Measurements from ENCODE around the gene THOC3. TPM values are rescaled to one million over a fixed set of nuclear protein-coding genes. Genes with fewer than 3 reads are reported as not detected.
"Not testable (repeated sequence)": the region's sequence is repeated elsewhere in the genome, so short reads cannot be mapped to it uniquely, and the experiment has no call there.

The THOC3 gene
- polyA plus RNA-seq, 1 experiment = 38.2 TPM

GRCh38 chr5:175962329-175962728 is 5.8 kb downstream of the THOC3 start:
- POLR2A ChIA-PET; H3K27me3 ChIP-seq (ENCODE audit: control insufficient read depth, insufficient read depth, low read length); CTCF ChIA-PET; H3K4me3 ChIP-seq (ENCODE audit: low read depth, low read length); H3K36me3 ChIP-seq (ENCODE audit: control insufficient read depth, insufficient read depth, low read length); DNase-seq (ENCODE audit: low read depth): not testable (repeated sequence)

DNA sequence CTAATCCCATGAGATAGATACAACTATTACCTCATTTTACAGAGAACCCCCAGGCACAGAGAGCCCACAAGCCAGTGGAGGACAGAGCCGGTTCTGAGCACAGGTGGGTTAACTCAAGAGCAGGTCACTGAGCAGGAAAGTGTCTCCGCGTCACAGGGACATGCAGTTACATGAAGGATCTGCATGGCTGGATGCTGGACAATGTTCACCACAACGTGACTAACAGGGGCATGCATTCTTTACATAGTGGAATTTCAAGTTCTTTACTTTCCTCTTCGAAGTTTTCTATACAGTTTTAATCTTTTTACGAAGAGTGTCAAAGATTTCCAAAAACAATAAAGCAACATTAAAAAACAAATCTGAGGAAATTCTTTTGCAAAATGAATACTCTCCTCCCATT is 7.9 kb downstream of the THOC3 start:
- POLR2A ChIA-PET; H3K36me3 ChIP-seq (ENCODE audit: control insufficient read depth, insufficient read depth, low read length); H3K4me3 ChIP-seq (ENCODE audit: low read depth, low read length); CTCF ChIA-PET; H3K27me3 ChIP-seq (ENCODE audit: control insufficient read depth, insufficient read depth, low read length); DNase-seq (ENCODE audit: low read depth): not testable (repeated sequence)

GRCh38 chr5:175958515-175958914 is 9.6 kb downstream of the THOC3 start:
- CTCF ChIA-PET; H3K27me3 ChIP-seq (ENCODE audit: control insufficient read depth, insufficient read depth, low read length); H3K36me3 ChIP-seq (ENCODE audit: control insufficient read depth, insufficient read depth, low read length); DNase-seq (ENCODE audit: low read depth); H3K4me3 ChIP-seq (ENCODE audit: low read depth, low read length); POLR2A ChIA-PET: not testable (repeated sequence)

- DNase-seq (ENCODE audit: low read depth); POLR2A ChIA-PET; H3K36me3 ChIP-seq (ENCODE audit: control insufficient read depth, insufficient read depth, low read length); H3K4me3 ChIP-seq (ENCODE audit: low read depth, low read length); H3K27me3 ChIP-seq (ENCODE audit: control insufficient read depth, insufficient read depth, low read length): not testable (repeated sequence)
- CTCF ChIA-PET = interaction anchor here (0.7 kb wide), 1 partner anchor 225 kb away, joined by 3 read pairs; no protein-coding TSS in a partner anchor
Observed at GRCh38 chr5:175954107-175954506, 14.0 kb downstream of the THOC3 start.

- H3K36me3 ChIP-seq (ENCODE audit: control insufficient read depth, insufficient read depth, low read length); DNase-seq (ENCODE audit: low read depth); CTCF ChIA-PET; H3K4me3 ChIP-seq (ENCODE audit: low read depth, low read length); H3K27me3 ChIP-seq (ENCODE audit: control insufficient read depth, insufficient read depth, low read length); POLR2A ChIA-PET: not testable (repeated sequence)
Observed at GRCh38 chr5:175952810-175953209, 15.3 kb downstream of the THOC3 start.

GRCh38 chr5:175951339-175951969 is 16.7 kb downstream of the THOC3 start:
- H3K4me3 ChIP-seq (ENCODE audit: low read depth, low read length); H3K36me3 ChIP-seq (ENCODE audit: control insufficient read depth, insufficient read depth, low read length); H3K27me3 ChIP-seq (ENCODE audit: control insufficient read depth, insufficient read depth, low read length); CTCF ChIA-PET; POLR2A ChIA-PET; DNase-seq (ENCODE audit: low read depth): not testable (repeated sequence)

GRCh38 chr5:175948329-175949108 is 19.6 kb downstream of the THOC3 start:
- POLR2A ChIA-PET, CTCF ChIA-PET: not testable (repeated sequence)

GRCh38 chr5:175943253-175943652 is 24.9 kb downstream of the THOC3 start:
- POLR2A ChIA-PET; DNase-seq (ENCODE audit: low read depth); CTCF ChIA-PET; H3K36me3 ChIP-seq (ENCODE audit: control insufficient read depth, insufficient read depth, low read length); H3K4me3 ChIP-seq (ENCODE audit: low read depth, low read length); H3K27me3 ChIP-seq (ENCODE audit: control insufficient read depth, insufficient read depth, low read length): not testable (repeated sequence)

More at GRCh38 chr5:175948329-175949108, 19.6 kb downstream of the THOC3 start:
- H3K4me3 ChIP-seq (ENCODE audit: low read depth, low read length); DNase-seq (ENCODE audit: low read depth); H3K27me3 ChIP-seq (ENCODE audit: control insufficient read depth, insufficient read depth, low read length); H3K36me3 ChIP-seq (ENCODE audit: control insufficient read depth, insufficient read depth, low read length): not testable (repeated sequence)

DNA sequence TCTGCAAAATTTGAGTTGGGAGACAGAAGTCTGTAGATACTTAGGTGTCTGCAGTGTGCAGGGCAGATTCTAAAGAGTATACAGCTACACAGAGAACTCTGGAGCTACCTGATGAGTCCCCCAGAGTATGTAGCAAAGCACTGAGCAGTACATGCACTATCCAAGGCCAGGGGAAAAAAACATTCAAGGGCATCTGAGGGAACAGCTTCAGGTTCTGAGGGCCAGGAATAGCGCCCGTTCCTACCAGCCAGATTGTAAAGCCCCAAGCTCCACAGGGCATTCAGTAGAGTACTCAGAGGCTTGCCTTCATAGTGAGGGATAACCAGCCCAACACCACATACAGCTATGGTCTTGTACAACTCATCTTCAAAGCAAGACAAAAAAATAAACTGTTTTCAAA is 27.5 kb downstream of the THOC3 start:
- H3K4me3 ChIP-seq (ENCODE audit: low read depth, low read length); H3K27me3 ChIP-seq (ENCODE audit: control insufficient read depth, insufficient read depth, low read length); H3K36me3 ChIP-seq (ENCODE audit: control insufficient read depth, insufficient read depth, low read length); POLR2A ChIA-PET; CTCF ChIA-PET; DNase-seq (ENCODE audit: low read depth): not testable (repeated sequence)

DNA sequence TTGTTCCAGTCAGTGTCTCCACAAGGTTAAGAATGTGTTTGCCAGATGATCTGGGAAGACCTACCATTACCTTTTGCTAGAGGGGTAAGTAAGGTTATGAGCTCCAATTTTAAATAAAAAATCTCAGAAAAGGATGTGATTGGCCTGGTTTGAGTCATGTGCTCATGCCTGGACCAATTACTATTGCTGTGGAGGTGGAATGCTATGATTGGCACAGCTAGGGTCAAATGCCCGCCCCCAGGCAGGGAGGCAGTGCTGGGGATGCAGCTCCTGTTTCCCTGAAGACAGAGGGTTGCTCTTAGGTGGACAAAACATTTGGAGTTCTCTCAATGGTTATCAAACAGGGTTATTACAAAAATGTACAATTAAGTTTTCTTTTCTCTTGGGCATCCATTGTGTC is 29.6 kb downstream of the THOC3 start:
- H3K4me3 ChIP-seq (ENCODE audit: low read depth, low read length); DNase-seq (ENCODE audit: low read depth); H3K27me3 ChIP-seq (ENCODE audit: control insufficient read depth, insufficient read depth, low read length); CTCF ChIA-PET; POLR2A ChIA-PET; H3K36me3 ChIP-seq (ENCODE audit: control insufficient read depth, insufficient read depth, low read length): not testable (repeated sequence)

DNA sequence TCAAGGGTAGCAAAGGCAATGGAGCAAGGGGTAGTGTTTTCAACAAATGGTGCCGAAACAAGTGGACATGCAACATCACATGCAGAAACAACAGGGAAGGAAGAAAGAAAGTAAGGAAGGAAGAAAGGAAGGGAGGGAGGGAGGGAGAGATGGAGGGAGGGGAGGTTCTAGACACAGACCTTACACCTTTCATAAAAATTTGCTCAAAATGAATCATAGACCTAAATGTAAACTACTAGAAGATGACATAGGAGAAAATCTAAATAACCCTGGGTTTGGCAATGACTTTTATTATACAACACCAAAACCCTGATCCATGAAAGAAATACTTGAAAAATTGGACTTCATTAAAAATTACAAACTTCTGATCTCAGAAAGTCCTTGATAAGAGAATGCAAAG is 39.4 kb downstream of the THOC3 start:
- CTCF ChIA-PET; DNase-seq (ENCODE audit: low read depth); H3K4me3 ChIP-seq (ENCODE audit: low read depth, low read length); POLR2A ChIA-PET; H3K36me3 ChIP-seq (ENCODE audit: control insufficient read depth, insufficient read depth, low read length); H3K27me3 ChIP-seq (ENCODE audit: control insufficient read depth, insufficient read depth, low read length): not testable (repeated sequence)

- H3K4me3 ChIP-seq (ENCODE audit: low read depth, low read length); H3K36me3 ChIP-seq (ENCODE audit: control insufficient read depth, insufficient read depth, low read length); H3K27me3 ChIP-seq (ENCODE audit: control insufficient read depth, insufficient read depth, low read length); DNase-seq (ENCODE audit: low read depth); CTCF ChIA-PET; POLR2A ChIA-PET: not testable (repeated sequence)
Observed at GRCh38 chr5:175925106-175925505, 43.0 kb downstream of the THOC3 start.
